ENCODE data around the gene NR3C1. TPM values are rescaled to one million over a fixed set of nuclear protein-coding genes. Genes with fewer than 3 reads are reported as not detected.
A peak's percentile ranks its signal among the peaks of the same experiment; 100 is the strongest.

Gene NR3C1
- total and polyA plus RNA-seq, 2 of the 4 experiments (the other 2 are of a cell fraction) = 13.7 to 77.4 TPM

DNA sequence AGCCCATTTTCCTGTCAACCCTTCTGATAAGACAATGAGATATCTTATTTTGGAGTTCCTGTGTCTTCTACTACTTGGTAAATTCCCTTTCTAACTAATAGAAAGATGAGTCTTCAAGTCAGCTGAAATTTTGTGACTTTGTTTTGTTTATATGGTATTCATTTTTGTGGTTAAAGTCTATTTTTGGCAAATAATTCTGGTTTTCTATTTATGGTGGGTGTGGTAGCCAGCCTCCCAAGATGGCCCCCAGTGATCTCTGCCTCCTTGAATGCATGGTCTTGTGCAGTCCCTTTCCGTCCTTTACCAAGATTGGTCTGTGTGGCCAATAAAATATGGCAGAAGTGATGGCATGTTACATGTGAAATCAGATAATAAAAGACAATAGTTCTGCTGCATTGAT, 91.5 kb downstream of the NR3C1 start:
- DNase-seq = peak; percentile 45
- Histone ChIP-seq H3K9me1 (ENCODE audit: insufficient read depth, low read length) (peaks cover 6% of the 10 kb centered on the region), H3K27ac (ENCODE audit: insufficient read depth, low read length) (peak overlapping the region; percentile 63), H4K91ac (ENCODE audit: insufficient read depth, low read depth, low read length) (peak overlapping the region; percentile 40; the same call in 1 of the 2 replicates), H3K36me3 (ENCODE audit: control insufficient read depth, insufficient read depth, low read length) (peaks cover 15% of the 10 kb centered on the region), H3K23ac (ENCODE audit: low read depth, low read length) (peak overlapping the region; percentile 86; the same call in 1 of the 2 replicates), H3K4ac (ENCODE audit: low read depth, low read length) (peak overlapping the region; percentile 93), H3K14ac (replicated peaks; ENCODE audit: low read depth, low read length) (peak overlapping the region; percentile 84), H4K8ac (ENCODE audit: low read depth in 2 of 2, low read length in 2 of 2) (peak overlapping the region in 1 of 2 experiments; percentile 69; a peak in 2 of 4 replicates), H3K18ac (ENCODE audit: low read depth, low read length) (peak overlapping the region; percentile 82; the same call in 1 of the 2 replicates), H2BK120ac (ENCODE audit: low read depth, low read length) (peak overlapping the region; percentile 81; the same call in 1 of the 2 replicates), H3K9me3 (ENCODE audit: control insufficient read depth, insufficient read depth, low read length) (no peaks in the 10 kb centered on the region), H3K56ac (ENCODE audit: extremely low read depth, insufficient read depth, low read length) (peak overlapping the region; percentile 24; the same call in 1 of the 2 replicates), H2AK9ac (replicated peaks; ENCODE audit: low read depth, low read length, poor library complexity) (peak overlapping the region; percentile 44), H3K4me3 (ENCODE audit: insufficient read depth, low read depth, low read length) (no peak overlapping the region), H3K27me3 (ENCODE audit: control insufficient read depth, insufficient read depth, low read length) (no peaks in the 10 kb centered on the region), H3K79me1 (ENCODE audit: low read depth in 1 of 2, low read length in 2 of 2) (peaks cover 28 to 56% of the 10 kb centered on the region in 2 experiments), H3K9ac (ENCODE audit: low read depth, low read length) (no peak overlapping the region), H2BK5ac (ENCODE audit: low read depth, low read length, poor library complexity, severe bottlenecking) (peak overlapping the region; percentile 84), H2AK5ac (ENCODE audit: low read depth, low read length) (peak overlapping the region; percentile 90), H3K4me2 (ENCODE audit: low read depth, low read length) (peak overlapping the region; percentile 44; the same call in 1 of the 2 replicates), H2AFZ (replicated peaks; ENCODE audit: low read length, poor library complexity) (no peak overlapping the region), H4K5ac (ENCODE audit: low read depth, low read length) (peak overlapping the region; percentile 89; the same call in 1 of the 2 replicates), H3K4me1 (ENCODE audit: control insufficient read depth, insufficient read depth, low read length) (peaks cover 23% of the 10 kb centered on the region), H2BK15ac (ENCODE audit: low read depth, low read length) (peak overlapping the region; percentile 79; the same call in 2 of the 3 replicates), H4K20me1 (ENCODE audit: insufficient read depth, low read length) (peaks cover 4% of the 10 kb centered on the region), H2BK20ac (ENCODE audit: low read depth, low read length) (peak overlapping the region; percentile 84)
- POLR2A ChIA-PET (ENCODE audit: unreplicated experiment) = no interaction called here
- no TSS peak for BruUV-seq (replicated peaks)
- no peak for TF ChIP-seq RAD21 (IDR thresholded peaks at IDR 0.05; ENCODE audit: low read length)
- TF ChIP-seq MAZ (IDR thresholded peaks at IDR 0.05; ENCODE audit: borderline replicate concordance, low read depth, low read length) = no peak
- TF ChIP-seq POLR2A (IDR thresholded peaks at IDR 0.05; ENCODE audit: low read depth, low read length) = no peak
- TF ChIP-seq MAFK (IDR thresholded peaks at IDR 0.05; ENCODE audit: low read depth, low read length) = no peak
- TF ChIP-seq NFE2L2 (IDR thresholded peaks at IDR 0.05; ENCODE audit: low read depth, low read length) = no peak
- no peak for TF ChIP-seq BHLHE40 (IDR thresholded peaks at IDR 0.05; ENCODE audit: low read depth, low read length)
- no peak for TF ChIP-seq FOS (IDR thresholded peaks at IDR 0.05; ENCODE audit: low read depth, low read length)
- TF ChIP-seq CEBPB (IDR thresholded peaks at IDR 0.05; ENCODE audit: low read depth, low read length) = no peak
- TF ChIP-seq RCOR1 (IDR thresholded peaks at IDR 0.05; ENCODE audit: insufficient replicate concordance, low read length) = no peak
- TF ChIP-seq, protein P1, sequence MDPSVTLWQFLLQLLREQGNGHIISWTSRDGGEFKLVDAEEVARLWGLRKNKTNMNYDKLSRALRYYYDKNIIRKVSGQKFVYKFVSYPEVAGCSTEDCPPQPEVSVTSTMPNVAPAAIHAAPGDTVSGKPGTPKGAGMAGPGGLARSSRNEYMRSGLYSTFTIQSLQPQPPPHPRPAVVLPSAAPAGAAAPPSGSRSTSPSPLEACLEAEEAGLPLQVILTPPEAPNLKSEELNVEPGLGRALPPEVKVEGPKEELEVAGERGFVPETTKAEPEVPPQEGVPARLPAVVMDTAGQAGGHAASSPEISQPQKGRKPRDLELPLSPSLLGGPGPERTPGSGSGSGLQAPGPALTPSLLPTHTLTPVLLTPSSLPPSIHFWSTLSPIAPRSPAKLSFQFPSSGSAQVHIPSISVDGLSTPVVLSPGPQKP (IDR thresholded peaks at IDR 0.05; ENCODE audit: borderline replicate concordance, low read depth, low read length) = no peak
- TF ChIP-seq, protein P2, sequence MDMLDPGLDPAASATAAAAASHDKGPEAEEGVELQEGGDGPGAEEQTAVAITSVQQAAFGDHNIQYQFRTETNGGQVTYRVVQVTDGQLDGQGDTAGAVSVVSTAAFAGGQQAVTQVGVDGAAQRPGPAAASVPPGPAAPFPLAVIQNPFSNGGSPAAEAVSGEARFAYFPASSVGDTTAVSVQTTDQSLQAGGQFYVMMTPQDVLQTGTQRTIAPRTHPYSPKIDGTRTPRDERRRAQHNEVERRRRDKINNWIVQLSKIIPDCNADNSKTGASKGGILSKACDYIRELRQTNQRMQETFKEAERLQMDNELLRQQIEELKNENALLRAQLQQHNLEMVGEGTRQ (IDR thresholded peaks at IDR 0.05; ENCODE audit: low read depth, low read length) = no peak
- TF ChIP-seq, protein P3, sequence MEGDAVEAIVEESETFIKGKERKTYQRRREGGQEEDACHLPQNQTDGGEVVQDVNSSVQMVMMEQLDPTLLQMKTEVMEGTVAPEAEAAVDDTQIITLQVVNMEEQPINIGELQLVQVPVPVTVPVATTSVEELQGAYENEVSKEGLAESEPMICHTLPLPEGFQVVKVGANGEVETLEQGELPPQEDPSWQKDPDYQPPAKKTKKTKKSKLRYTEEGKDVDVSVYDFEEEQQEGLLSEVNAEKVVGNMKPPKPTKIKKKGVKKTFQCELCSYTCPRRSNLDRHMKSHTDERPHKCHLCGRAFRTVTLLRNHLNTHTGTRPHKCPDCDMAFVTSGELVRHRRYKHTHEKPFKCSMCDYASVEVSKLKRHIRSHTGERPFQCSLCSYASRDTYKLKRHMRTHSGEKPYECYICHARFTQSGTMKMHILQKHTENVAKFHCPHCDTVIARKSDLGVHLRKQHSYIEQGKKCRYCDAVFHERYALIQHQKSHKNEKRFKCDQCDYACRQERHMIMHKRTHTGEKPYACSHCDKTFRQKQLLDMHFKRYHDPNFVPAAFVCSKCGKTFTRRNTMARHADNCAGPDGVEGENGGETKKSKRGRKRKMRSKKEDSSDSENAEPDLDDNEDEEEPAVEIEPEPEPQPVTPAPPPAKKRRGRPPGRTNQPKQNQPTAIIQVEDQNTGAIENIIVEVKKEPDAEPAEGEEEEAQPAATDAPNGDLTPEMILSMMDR (conservative IDR thresholded peaks at IDR 0.05; ENCODE audit: low read depth, low read length) = no peak
- no peak for TF ChIP-seq MXI1 (IDR thresholded peaks at IDR 0.05; ENCODE audit: borderline replicate concordance, low read depth, low read length)
- no peak for TF ChIP-seq CHD1 (IDR thresholded peaks at IDR 0.05; ENCODE audit: low read depth, low read length)
- no peak for TF ChIP-seq SMC3 (IDR thresholded peaks at IDR 0.05; ENCODE audit: low read depth, low read length)
- no peak for TF ChIP-seq RFX5 (IDR thresholded peaks at IDR 0.05; ENCODE audit: low read depth, low read length)
- 100% methylated on average over 1 of the region's 1 CpG; no CpG with 5 or more reads in 1 of the 2 experiments for WGBS, 2 experiments (ENCODE audit: extremely low coverage in 2 of 2, insufficient read length in 1 of 2)
- no peak for ATAC-seq (ENCODE audit: low read depth)
- intact Hi-C loops (cut with micrococcal nuclease) (loop anchor here (5.0 kb wide), 1 partner anchor 90 kb away; the partner anchor contains the start of gene NR3C1), in situ Hi-C loops (cut with MboI; ENCODE audit: low sequenced_read_pairs) (no loop called here), dilution Hi-C loops (cut with HindIII; ENCODE audit: low sequenced_read_pairs, unreplicated experiment) (no loop called here)
- CTCF ChIA-PET = interaction anchor here (0.8 kb wide), 1 partner anchor 29 kb away, joined by 3 read pairs; no protein-coding TSS in a partner anchor
